Thoracic aorta (tissue), 2 donors: ENCODE measurements around the gene NCAM2. TPM values are rescaled to one million over a fixed set of nuclear protein-coding genes. Genes with fewer than 3 reads are reported as not detected.

Experiments
- ATAC-seq: fragments of 150-250 bp; one replicate; pipeline ENCODE4 v1.8.0; 2017; ENCODE audit warnings: low read depth; ENCODE audit not compliant: insufficient number of reproducible peaks, low FRiP score
- DNase-seq: peaks from one replicate; pipeline ENCODE4 v3.0.0-alpha.2; 2020; ENCODE audit warnings: low spot score
- H3K27ac ChIP-seq, 2 donors: fragments of 200-600 bp; sonication (generic); 1 replicate in 1 of 2; 2 replicates in 1 of 2; pipeline ENCODE4 v1.5.1; 2016; ENCODE audit warnings: mild to moderate bottlenecking in 2 of 2, moderate library complexity in 2 of 2
- H3K27me3 ChIP-seq: fragments of 200-600 bp; sonication (generic); replicated peaks from 2 replicates; pipeline ENCODE4 v1.6.0; 2016; ENCODE audit warnings: mild to moderate bottlenecking; ENCODE audit not compliant: insufficient read depth
- H3K36me3 ChIP-seq: fragments of 200-600 bp; sonication (generic); one replicate; pipeline ENCODE4 v1.5.1; 2016
- H3K4me1 ChIP-seq, 2 donors: fragments of 200-600 bp; sonication (generic); 1 replicate in 1 of 2; 2 replicates in 1 of 2; pipeline versions ENCODE4 v1.5.1 to v1.6.0; 2016; ENCODE audit warnings: low read depth in 2 of 2, mild to moderate bottlenecking in 1 of 2; ENCODE audit not compliant: control insufficient read depth in 1 of 2
- H3K4me3 ChIP-seq: fragments of 200-600 bp; sonication (generic); 2 replicates; pipeline ENCODE4 v1.5.1; 2016; ENCODE audit warnings: mild to moderate bottlenecking
- H3K9me3 ChIP-seq: fragments of 200-600 bp; sonication (generic); 2 replicates; pipeline ENCODE4 v1.5.1; 2016
- total RNA-seq, 2 donors: library from RNA; depleted of rRNA; stranded (reverse); fragments of >200 nt; gene quantifications; one replicate each; pipeline versions ENCODE4 v1.1.0 to v1.2.3, GENCODE V29; 2016
- TF ChIP-seq, protein P1 (sequence below): fragments of 200-600 bp; sonication (generic); IDR thresholded peaks from one replicate; pipeline ENCODE4 v1.5.1; 2019; ENCODE audit warnings: antibody characterized with exemption

The NCAM2 gene
- total RNA-seq, 2 donors from 2014 or later: 0.99 to 1.4 TPM

DNA sequence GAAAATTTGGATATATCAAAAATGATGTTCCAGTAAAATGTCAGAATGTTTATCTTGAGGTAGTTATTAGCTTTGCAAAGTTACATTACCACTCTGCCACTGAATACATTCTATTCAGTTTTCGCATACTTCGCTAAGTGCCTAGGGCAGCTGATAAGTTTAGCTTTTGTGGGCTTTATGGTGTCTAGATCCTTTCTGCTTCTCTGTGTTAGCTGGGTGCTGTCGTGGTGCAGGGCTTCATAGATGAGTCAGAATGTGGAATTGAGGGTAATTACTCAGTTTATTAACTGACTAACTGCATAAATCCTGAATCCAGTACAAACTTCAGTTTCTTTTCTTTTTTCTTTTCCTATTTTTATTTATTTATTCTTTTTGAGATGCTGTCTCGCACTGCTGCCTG, 21.5 kb downstream of the NCAM2 start:
- Histone ChIP-seq H3K27ac (no peak overlapping the region), H3K36me3 (no peaks in the 10 kb centered on the region), H3K27me3 (no peaks in the 10 kb centered on the region), H3K9me3 (no peaks in the 10 kb centered on the region), H3K4me1 (no peaks in the 10 kb centered on the region), H3K4me3 (no peak overlapping the region)
- TF ChIP-seq, protein P1, sequence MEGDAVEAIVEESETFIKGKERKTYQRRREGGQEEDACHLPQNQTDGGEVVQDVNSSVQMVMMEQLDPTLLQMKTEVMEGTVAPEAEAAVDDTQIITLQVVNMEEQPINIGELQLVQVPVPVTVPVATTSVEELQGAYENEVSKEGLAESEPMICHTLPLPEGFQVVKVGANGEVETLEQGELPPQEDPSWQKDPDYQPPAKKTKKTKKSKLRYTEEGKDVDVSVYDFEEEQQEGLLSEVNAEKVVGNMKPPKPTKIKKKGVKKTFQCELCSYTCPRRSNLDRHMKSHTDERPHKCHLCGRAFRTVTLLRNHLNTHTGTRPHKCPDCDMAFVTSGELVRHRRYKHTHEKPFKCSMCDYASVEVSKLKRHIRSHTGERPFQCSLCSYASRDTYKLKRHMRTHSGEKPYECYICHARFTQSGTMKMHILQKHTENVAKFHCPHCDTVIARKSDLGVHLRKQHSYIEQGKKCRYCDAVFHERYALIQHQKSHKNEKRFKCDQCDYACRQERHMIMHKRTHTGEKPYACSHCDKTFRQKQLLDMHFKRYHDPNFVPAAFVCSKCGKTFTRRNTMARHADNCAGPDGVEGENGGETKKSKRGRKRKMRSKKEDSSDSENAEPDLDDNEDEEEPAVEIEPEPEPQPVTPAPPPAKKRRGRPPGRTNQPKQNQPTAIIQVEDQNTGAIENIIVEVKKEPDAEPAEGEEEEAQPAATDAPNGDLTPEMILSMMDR: no peak
- ATAC-seq (no peak), DNase-seq (no peak)

- DNase-seq (no peak), ATAC-seq (no peak)
- Histone ChIP-seq H3K9me3 (no peaks in the 10 kb centered on the region), H3K4me1 (no peaks in the 10 kb centered on the region), H3K27me3 (no peaks in the 10 kb centered on the region), H3K36me3 (no peaks in the 10 kb centered on the region), H3K27ac (no peak overlapping the region), H3K4me3 (no peak overlapping the region)
- TF ChIP-seq, protein P1: no peak
Observed at GRCh38 chr21:21025742-21026141, 27.5 kb downstream of the NCAM2 start.

DNA sequence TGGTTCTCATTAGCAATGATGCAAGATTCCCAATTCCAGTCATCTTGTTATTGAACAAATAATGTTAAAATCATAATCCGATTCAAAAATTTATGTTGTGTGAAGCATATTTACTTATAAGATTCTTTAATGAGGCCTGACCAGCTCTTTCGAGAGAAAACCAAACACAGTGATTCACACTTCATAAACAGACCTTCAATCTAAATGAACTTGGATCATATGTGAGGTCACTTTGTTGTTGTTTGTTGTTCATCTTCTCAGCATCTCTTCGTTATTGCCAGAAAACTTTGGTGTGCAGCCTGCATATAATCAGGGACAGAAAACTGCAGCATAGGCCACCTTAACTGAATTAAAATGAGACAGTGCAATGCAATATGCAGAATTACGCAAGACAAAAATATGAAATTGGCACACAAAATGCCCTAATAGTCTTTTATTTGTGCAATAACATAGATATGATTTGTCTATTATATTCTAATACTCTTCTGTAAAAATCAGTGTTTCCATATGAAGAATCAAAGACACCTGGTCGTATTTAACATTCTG, 30.1 kb downstream of the NCAM2 start:
- no peak for DNase-seq
- Histone ChIP-seq H3K36me3 (no peaks in the 10 kb centered on the region), H3K9me3 (no peaks in the 10 kb centered on the region), H3K4me1 (no peaks in the 10 kb centered on the region), H3K4me3 (no peak overlapping the region), H3K27ac (no peak overlapping the region), H3K27me3 (no peaks in the 10 kb centered on the region)
- TF ChIP-seq, protein P1: no peak
- ATAC-seq: no peak

- no peak overlapping the region for H3K4me3 ChIP-seq
- DNase-seq: no peak
- no peak for ATAC-seq
- no peak overlapping the region for H3K27ac ChIP-seq
- H3K9me3 ChIP-seq: no peaks in the 10 kb centered on the region
- H3K4me1 ChIP-seq: no peaks in the 10 kb centered on the region
- H3K36me3 ChIP-seq: no peaks in the 10 kb centered on the region
- no peaks in the 10 kb centered on the region for H3K27me3 ChIP-seq
- TF ChIP-seq, protein P1: no peak
Observed at GRCh38 chr21:21029164-21029563, 31.0 kb downstream of the NCAM2 start.

DNA sequence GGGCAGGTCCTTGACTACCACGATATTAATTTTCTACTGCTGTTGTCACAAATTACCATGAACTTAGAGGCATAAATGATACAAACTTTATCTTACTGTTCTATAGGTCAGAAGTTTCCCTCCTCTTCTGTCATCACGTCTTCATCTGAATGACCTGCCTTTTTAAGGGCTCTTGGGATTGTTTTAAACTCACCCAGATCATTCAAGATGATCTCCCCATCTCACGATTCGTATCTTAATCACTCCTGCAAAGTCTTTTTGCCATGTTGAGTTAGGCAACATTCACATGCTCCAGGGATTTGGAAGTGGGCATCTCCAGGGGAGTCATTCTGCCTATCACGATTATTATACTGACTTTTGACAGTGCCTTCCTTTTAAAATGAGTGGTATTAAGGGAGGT, 32.1 kb downstream of the NCAM2 start:
- Histone ChIP-seq H3K9me3 (no peaks in the 10 kb centered on the region), H3K27ac (no peak overlapping the region), H3K4me3 (no peak overlapping the region), H3K27me3 (no peaks in the 10 kb centered on the region), H3K36me3 (no peaks in the 10 kb centered on the region), H3K4me1 (no peaks in the 10 kb centered on the region)
- DNase-seq (no peak), ATAC-seq (no peak)
- TF ChIP-seq, protein P1: no peak
